Sigmoid colon (tissue), 7 donors: ENCODE results near the gene SYT9. TPM values are rescaled to one million over a fixed set of nuclear protein-coding genes. Genes with fewer than 3 reads are reported as not detected.

Experiments used
- DNase-seq: peaks from one replicate; pipeline ENCODE4 v3.0.0-alpha.2; 2019
- H3K27ac ChIP-seq, 4 donors: fragments of 200-600 bp; sonication (generic); one replicate each; pipeline ENCODE4 v1.5.1; 2016 to 2019; ENCODE audit warnings: mild to moderate bottlenecking in 1 of 4
- H3K27me3 ChIP-seq, 3 donors: fragments of 200-600 bp; sonication (generic); one replicate each; pipeline ENCODE4 v1.5.1; 2019; ENCODE audit warnings: mild to moderate bottlenecking in 1 of 3
- H3K36me3 ChIP-seq, 4 donors: fragments of 200-600 bp; sonication (generic); one replicate each; pipeline ENCODE4 v1.5.1; 2016 to 2019
- H3K4me1 ChIP-seq, 4 donors: fragments of 200-600 bp; sonication (generic); one replicate each; pipeline ENCODE4 v1.5.1; 2017 to 2019
- H3K4me3 ChIP-seq, 4 donors: fragments of 200-600 bp; sonication (generic); one replicate each; pipeline ENCODE4 v1.5.1; 2017 to 2019; ENCODE audit warnings: mild to moderate bottlenecking in 2 of 4, moderate library complexity in 1 of 4
- H3K9me3 ChIP-seq, 4 donors: fragments of 200-600 bp in 3 of 4; sonication (generic) in 3 of 4; one replicate each; pipeline versions ENCODE4 v1.5.1 to v1.6.1; 2013 to 2019
- EP300 ChIP-seq, 4 donors: sonication (generic); formaldehyde crosslinking; IDR thresholded peaks; one replicate each; pipeline ENCODE4 v1.6.1; 2017; ENCODE audit warnings: antibody characterized with exemption in 4 of 4
- POLR2A ChIP-seq, 2 donors: fragments of 450-650 bp; IDR thresholded peaks; one replicate each; pipeline ENCODE4 v1.6.1; 2016; ENCODE audit warnings: antibody characterized with exemption in 2 of 2, mild to moderate bottlenecking in 2 of 2, moderate library complexity in 2 of 2
- POLR2AphosphoS5 ChIP-seq, 4 donors: sonication (generic); formaldehyde crosslinking; IDR thresholded peaks; one replicate each; pipeline ENCODE4 v1.6.1; 2017; ENCODE audit warnings: antibody characterized with exemption in 4 of 4
- WGBS, 2 donors: extraction: QIAGEN DNeasy Blood & Tissue Kit; methylation state at CpG; one replicate each; pipeline ENCODE4 v1.1.7; 2013; 5-methylcytosine and 5-hydroxymethylcytosine counted together
- intact Hi-C: fragments of 100-400 bp; cut with DNase I; formaldehyde crosslinking; loops from one replicate; pipeline ENCODE4 v1.15.1; 2023
- polyA plus RNA-seq, 3 donors: library from polyadenylated mRNA; stranded (reverse); fragments of 200-250 nt; gene quantifications; one replicate each; pipeline ENCODE4 v1.2.3, GENCODE V29; 2013
- total RNA-seq, 4 donors: library from RNA; depleted of rRNA; stranded (reverse); fragments of >200 nt; gene quantifications; one replicate each; pipeline ENCODE4 v1.1.0, GENCODE V29; 2016
- TF ChIP-seq, protein P1 (sequence below), 4 experiments: fragments of 450-650 bp in 3 of 4; fragments of 200-600 bp in 1 of 4; IDR thresholded peaks; one replicate each; pipeline ENCODE4 v1.5.1; 2016 to 2019; ENCODE audit warnings: antibody characterized with exemption in 4 of 4, mild to moderate bottlenecking in 3 of 4, moderate library complexity in 2 of 4
- donor health status: healthy with polysubstance abuse.
- donor health status: Bipolar disorder and iron deficiency.
- donor health status: healthy.

SYT9 gene
- total and polyA plus RNA-seq, 7 donors, result 0.16 to 1.1 (median 0.28) TPM; not detected in 2

GRCh38 chr11:7449841-7450214 is 198.1 kb downstream of the SYT9 start:
- TF ChIP-seq POLR2AphosphoS5 (IDR thresholded peaks at IDR 0.05), result no peak
- no peak for TF ChIP-seq POLR2A (IDR thresholded peaks at IDR 0.05)
- TF ChIP-seq EP300 (IDR thresholded peaks at IDR 0.05), result no peak
- TF ChIP-seq, protein P1, sequence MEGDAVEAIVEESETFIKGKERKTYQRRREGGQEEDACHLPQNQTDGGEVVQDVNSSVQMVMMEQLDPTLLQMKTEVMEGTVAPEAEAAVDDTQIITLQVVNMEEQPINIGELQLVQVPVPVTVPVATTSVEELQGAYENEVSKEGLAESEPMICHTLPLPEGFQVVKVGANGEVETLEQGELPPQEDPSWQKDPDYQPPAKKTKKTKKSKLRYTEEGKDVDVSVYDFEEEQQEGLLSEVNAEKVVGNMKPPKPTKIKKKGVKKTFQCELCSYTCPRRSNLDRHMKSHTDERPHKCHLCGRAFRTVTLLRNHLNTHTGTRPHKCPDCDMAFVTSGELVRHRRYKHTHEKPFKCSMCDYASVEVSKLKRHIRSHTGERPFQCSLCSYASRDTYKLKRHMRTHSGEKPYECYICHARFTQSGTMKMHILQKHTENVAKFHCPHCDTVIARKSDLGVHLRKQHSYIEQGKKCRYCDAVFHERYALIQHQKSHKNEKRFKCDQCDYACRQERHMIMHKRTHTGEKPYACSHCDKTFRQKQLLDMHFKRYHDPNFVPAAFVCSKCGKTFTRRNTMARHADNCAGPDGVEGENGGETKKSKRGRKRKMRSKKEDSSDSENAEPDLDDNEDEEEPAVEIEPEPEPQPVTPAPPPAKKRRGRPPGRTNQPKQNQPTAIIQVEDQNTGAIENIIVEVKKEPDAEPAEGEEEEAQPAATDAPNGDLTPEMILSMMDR (IDR thresholded peaks at IDR 0.05), result no peak
- no peak for DNase-seq
- Histone ChIP-seq H3K27ac (no peak overlapping the region), H3K9me3 (no peaks in the 10 kb centered on the region), H3K27me3 (no peaks in the 10 kb centered on the region), H3K36me3 (no peaks in the 10 kb centered on the region), H3K4me1 (no peaks in the 10 kb centered on the region), H3K4me3 (no peak overlapping the region)
- intact Hi-C loops, result no loop called here
- 86 to 91% methylated on average over 4 of the region's 4 CpGs for WGBS, 2 donors

- Histone ChIP-seq H3K4me3 (no peak overlapping the region), H3K27ac (no peak overlapping the region), H3K27me3 (no peaks in the 10 kb centered on the region), H3K4me1 (no peaks in the 10 kb centered on the region), H3K36me3 (no peaks in the 10 kb centered on the region), H3K9me3 (no peaks in the 10 kb centered on the region)
- DNase-seq, result no peak
- no peak for TF ChIP-seq EP300 (IDR thresholded peaks at IDR 0.05)
- no peak for TF ChIP-seq POLR2AphosphoS5 (IDR thresholded peaks at IDR 0.05)
- TF ChIP-seq, protein P1 (IDR thresholded peaks at IDR 0.05), result no peak
- no peak for TF ChIP-seq POLR2A (IDR thresholded peaks at IDR 0.05)
- 84 to 88% methylated on average over 3 of the region's 3 CpGs for WGBS, 2 donors
- intact Hi-C loops, result no loop called here
These were observed 199.1 kb downstream of the SYT9 start for GRCh38 chr11:7450836-7451235.

DNA sequence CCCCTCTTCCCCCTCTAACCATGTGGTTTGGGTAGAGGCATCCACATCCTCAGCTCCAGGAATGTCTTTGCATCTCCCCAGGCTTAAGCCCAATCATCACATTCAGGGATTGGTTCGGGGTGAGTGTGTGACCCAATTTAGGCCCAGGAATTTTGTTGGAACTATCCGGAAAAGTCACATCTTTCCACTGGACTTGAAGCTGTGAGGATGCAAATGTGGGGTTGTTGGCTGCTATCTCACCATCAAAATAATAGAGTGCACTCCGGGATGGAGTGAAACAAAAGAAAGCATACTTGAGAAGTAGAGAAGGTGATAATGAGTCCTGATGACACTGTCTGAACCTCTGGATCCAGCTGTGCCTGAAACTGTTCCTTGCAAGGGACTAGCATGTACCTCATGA is 199.8 kb downstream of the SYT9 start:
- intact Hi-C loops, result no loop called here
- Histone ChIP-seq H3K9me3 (no peaks in the 10 kb centered on the region), H3K36me3 (no peaks in the 10 kb centered on the region), H3K27ac (no peak overlapping the region), H3K27me3 (no peaks in the 10 kb centered on the region), H3K4me1 (no peaks in the 10 kb centered on the region), H3K4me3 (no peak overlapping the region)
- no peak for DNase-seq
- 83 to 84% methylated on average over 3 of the region's 3 CpGs for WGBS, 2 donors
- TF ChIP-seq EP300 (IDR thresholded peaks at IDR 0.05) (no peak), POLR2AphosphoS5 (IDR thresholded peaks at IDR 0.05) (no peak), POLR2A (IDR thresholded peaks at IDR 0.05) (no peak)
- TF ChIP-seq, protein P1 (IDR thresholded peaks at IDR 0.05), result no peak

GRCh38 chr11:7451952-7452494 is 200.3 kb downstream of the SYT9 start:
- TF ChIP-seq, protein P1 (IDR thresholded peaks at IDR 0.05), result no peak
- TF ChIP-seq EP300 (IDR thresholded peaks at IDR 0.05) (no peak), POLR2A (IDR thresholded peaks at IDR 0.05) (no peak), POLR2AphosphoS5 (IDR thresholded peaks at IDR 0.05) (no peak)
- intact Hi-C loops, result no loop called here
- no peaks in the 10 kb centered on the region for H3K27me3 ChIP-seq
- H3K36me3 ChIP-seq, result no peaks in the 10 kb centered on the region
- no peak for DNase-seq
- H3K9me3 ChIP-seq, result no peaks in the 10 kb centered on the region
- no peak overlapping the region for H3K27ac ChIP-seq
- no peaks in the 10 kb centered on the region for H3K4me1 ChIP-seq
- 95 to 96% methylated on average over 1 of the region's 1 CpG for WGBS, 2 donors
- no peak overlapping the region for H3K4me3 ChIP-seq

GRCh38 chr11:7454854-7455253 is 203.2 kb downstream of the SYT9 start:
- TF ChIP-seq EP300 (IDR thresholded peaks at IDR 0.05), result no peak
- no peak for TF ChIP-seq POLR2AphosphoS5 (IDR thresholded peaks at IDR 0.05)
- TF ChIP-seq, protein P1 (IDR thresholded peaks at IDR 0.05), result no peak
- TF ChIP-seq POLR2A (IDR thresholded peaks at IDR 0.05), result no peak
- Histone ChIP-seq H3K27me3 (no peaks in the 10 kb centered on the region), H3K4me3 (no peak overlapping the region), H3K36me3 (no peaks in the 10 kb centered on the region), H3K9me3 (no peaks in the 10 kb centered on the region), H3K4me1 (no peaks in the 10 kb centered on the region), H3K27ac (no peak overlapping the region)
- WGBS, 2 donors, result 64 to 78% methylated on average over 2 of the region's 2 CpGs
- intact Hi-C loops, result no loop called here
- DNase-seq, result no peak
